HG02763 (cell line): ENCODE measurements around the gene CNTN3.

Source experiments
- ATAC-seq: cut with Tn5 transposase; IDR thresholded peaks from one replicate; pipeline ENCODE4 v1.9.1; 2021; ENCODE audit warnings: mild to moderate bottlenecking, moderate library complexity; ENCODE audit not compliant: unreplicated experiment

CNTN3 gene

DNA sequence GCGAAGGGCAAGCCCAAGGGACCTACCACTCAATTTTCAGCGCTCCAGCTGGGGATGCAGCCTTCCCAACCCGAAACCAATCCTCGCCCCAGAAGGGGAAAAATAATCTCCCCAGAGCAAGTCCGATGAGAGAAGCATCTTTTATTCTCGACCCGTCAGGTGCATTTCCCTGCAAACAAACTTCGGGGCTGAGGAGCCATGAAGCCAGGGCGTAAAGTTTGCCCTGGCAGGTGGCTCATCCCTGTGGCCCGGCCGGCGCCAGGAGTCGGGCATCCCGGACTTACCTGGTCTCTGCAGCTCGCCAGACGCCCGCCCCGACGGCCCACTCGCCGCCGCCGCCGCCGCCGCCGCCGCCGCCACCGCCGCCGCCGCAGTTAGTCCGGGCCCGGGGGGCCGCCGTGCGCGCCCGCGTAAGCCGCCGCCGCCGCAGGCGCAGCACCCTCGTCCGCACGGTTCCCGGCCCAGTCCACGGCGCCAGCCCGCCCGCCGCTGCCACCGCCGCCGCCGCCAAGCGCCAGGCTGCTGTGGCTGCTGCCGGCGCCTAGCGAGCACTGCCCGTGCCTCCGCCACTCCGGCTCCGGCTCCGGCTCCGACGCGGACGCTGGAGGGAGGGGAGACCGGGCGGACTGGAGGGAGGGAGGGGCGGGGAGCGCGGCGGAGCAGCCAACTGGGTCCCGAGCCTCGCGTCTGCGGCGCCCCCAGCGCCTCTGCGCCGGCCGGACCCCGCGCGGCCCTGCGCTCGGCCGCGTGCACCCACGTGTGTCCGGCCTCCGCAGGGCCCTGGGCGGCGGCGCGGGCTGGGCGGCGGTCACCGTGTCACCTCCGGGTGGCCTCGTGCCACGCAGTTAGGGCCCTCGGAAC, at the start of gene CNTN3:
TSS of gene CNTN3 (minus strand) at position 553 of the 861 bp plus-strand sequence. CDS start 93,547 bp downstream, outside the sequence.
- ATAC-seq: no peak

DNA sequence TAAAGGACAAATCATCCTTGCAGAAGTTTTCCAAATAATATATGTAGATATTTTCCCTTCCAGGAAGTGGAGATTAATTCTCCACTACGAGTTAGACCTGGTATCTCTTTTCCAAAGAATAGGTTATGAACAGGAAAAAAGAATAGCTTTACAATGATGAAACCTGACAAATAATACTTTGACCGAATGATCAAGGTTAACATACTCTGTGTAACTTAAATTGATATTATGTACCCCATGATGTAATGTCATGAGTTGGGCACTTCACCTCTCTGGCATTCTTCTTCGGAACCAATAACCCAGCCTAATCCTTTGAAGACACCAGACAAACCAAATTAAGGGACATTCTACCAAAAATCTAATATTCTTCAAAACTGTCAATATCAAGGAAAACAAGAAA, 48.7 kb upstream of the CNTN3 start:
- ATAC-seq: no peak

DNA sequence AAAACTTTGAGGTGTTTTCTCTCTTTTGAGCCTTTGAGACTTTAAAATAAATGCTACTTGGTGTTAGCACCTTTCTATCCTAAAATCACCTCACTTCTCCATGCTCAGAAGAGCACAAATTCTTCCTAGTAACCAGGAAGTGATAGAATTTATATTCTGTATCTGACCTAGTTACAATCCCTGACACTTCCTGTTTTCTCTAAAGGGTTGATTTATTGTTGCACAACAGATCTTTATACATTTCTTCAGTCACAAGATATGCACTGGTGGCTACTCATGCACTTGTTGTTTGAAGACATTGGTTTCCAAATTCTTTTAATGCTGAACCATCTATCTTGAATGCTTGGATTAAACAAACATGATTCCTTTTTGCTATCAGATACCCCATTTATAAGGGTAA, 47.2 kb upstream of the CNTN3 start:
- no peak for ATAC-seq

DNA sequence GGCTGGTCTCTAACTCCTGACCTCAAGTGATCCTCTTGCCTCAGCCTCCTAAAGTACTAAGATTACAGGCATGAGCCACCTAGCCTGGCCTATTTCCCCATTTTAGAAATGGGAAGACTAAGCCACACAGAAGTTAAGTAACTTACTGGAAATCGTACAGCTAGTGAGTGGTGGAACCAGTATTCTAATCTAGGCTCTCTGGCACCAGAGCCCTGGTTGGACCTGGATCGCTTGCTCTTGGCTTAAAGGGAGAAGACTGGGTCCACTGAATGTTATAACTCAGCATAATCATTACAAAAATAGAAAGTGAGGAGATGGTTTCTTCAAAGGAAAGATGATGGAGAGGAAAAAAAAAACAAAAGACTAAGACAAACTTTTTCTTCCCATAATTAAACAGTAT, 37.4 kb upstream of the CNTN3 start:
- ATAC-seq: no peak

DNA sequence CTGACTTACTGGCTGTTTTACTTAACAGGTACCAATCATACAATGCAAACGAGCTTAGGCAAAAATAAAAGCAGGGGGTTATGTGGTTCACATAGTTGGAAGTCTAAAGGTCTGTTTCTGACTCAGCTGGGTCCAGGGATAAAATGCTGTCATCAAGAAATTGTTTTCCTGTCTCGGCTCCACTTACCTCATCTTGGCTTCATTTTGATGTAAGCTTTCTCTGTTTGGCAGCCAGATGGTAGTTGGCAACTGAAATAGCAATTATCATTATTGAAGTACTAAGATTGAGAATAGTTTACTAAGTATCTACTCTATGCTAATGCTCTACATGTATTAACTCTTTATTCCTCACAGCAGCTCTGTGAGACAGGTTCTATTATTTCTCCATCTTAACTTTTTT, 36.8 kb upstream of the CNTN3 start:
- ATAC-seq: no peak

DNA sequence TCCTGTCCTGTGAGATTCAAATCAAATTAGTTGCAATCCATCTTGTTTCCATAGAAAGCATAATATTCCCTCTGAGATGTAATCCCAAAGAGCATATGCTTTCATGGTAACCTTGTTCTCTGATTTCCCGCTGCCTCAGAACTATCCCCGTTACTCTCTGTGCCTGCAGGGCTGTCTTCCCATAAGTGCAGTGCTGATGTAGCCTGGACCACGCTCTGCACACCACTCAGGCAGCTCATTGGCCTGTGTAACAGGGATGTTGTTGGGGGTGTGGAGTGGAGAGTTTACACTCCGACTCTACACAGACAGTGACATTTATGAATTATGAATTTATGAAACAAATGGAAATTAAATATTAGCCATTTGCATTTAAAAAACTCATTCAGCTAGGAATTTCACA, 33.6 kb upstream of the CNTN3 start:
- no peak for ATAC-seq

DNA sequence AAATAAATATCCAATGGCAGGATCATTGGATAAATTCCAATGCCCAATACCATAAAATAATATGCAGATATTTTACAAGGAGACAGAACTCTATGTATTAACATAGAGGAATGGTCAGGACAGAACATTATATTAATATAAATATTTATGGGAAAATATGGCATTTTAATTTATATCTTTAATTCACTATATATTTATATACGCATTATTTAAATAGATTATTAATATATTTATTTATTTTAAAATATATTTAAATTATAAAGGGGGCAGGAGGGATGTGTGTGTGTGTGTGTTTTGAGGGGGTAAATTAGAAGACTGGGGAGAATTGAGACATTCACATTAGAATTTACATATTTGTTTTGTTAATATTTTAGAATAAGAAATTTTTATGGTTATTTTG, 31.6 kb upstream of the CNTN3 start:
- ATAC-seq: no peak

DNA sequence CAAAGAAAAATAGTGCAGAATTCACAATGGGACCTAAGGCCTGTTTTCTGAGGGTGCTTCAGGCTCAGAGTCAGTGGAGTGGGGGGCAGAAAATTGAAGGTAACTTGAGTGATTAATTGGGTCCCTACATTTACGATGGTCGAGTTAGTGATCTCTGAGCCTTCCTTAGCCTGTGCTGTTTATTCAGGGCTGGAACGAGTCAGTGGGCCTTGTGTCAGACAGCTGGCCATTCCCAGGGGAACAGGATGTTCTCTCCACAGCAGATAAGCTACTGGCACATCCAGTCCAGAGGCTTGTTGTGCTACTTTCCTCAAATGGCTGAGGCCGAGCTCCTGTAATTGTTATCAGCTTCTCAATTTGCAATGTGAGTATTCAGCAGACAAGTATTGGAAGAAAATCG, 29.2 kb upstream of the CNTN3 start:
- no peak for ATAC-seq

DNA sequence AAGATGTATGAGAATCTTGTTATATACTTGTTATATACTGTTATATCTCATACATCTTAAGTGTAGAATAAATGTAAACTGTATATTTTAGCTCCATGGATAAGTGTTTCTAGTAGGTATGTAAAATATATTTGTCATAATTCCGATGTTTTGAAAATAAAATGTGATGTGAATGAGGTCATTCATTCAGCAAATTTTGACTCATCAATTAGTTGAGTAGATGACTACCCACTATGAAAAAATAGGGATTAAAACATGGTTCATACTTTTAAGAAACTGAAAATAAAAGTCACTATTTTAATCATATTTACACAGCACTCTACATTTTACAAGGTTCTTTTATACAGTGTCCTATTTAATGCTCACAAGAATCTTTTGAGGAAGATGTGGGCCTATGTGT, 28.4 kb upstream of the CNTN3 start:
- ATAC-seq: no peak

DNA sequence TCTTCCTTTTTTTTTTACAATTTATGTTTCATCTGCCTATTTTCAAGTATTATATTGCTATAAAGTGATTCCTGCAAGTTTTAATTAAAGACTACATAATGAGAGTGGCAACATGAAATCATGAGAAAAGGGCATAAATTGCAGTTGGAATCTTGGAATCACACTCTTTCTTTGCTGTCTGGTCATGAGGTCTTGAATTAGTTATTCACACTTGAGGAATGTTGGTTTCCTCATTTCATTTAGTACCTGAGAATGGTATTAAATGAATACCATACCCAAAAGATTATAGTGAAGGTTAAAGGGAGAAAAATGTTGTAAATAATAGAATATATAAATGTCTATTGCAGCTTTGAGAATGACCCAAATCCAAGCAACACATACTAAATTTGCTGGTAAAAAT, 25.8 kb upstream of the CNTN3 start:
- no peak for ATAC-seq

DNA sequence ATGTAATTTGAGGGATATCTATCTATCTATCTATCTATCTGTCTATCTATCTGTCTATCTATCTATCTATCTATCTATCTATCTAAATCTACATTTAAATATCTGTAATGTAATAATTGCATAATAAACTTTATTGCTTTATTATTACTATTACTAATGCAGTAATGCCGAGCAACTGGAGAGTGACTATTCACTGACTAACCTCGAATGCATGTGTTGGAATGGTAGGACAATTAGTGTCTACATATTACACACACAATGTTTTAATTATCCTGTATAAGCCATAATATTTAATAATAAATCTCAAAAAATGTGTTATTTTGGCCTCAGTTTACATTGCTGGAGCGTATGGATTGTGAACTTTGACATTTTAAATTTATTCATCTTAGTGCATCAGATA, 25.2 kb upstream of the CNTN3 start:
- no peak for ATAC-seq

DNA sequence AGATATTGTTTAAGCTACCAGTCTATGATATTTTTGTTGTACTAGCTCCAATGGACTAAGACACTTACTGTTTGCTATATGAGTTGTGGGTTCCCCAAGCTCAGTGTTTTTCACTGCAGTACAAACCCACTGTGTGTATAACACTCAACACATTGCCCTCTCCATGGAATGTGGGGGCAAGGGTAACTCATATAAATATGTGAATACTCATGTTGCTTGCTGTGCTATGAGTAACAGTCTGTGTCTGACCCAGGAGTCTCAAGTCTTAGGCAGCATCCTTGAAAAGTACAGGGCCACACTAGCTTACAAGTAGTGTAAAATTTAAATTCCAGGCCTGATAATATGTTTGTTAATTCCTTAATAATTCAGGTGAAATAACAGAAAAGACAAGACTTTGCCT, 22.5 kb upstream of the CNTN3 start:
- ATAC-seq: no peak

DNA sequence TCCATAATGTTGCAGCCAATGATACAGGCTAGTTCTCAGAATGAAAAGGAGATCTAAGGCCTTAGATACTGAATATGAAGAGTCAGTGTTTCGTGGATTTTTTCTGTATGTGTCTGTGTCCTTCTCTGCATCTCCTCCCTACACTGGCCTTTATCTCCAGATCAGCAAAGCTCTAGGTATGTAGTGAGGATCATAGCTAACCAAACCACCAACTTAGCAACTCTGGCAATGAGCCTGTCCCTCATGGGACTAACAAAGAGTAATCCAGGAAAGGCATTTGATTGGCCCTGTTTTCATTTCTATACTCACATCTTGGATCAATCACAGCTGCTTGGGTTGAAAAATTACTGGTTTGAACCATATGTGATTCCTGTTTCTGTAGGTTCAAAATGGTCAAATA, 18.6 kb upstream of the CNTN3 start:
- no peak for ATAC-seq

DNA sequence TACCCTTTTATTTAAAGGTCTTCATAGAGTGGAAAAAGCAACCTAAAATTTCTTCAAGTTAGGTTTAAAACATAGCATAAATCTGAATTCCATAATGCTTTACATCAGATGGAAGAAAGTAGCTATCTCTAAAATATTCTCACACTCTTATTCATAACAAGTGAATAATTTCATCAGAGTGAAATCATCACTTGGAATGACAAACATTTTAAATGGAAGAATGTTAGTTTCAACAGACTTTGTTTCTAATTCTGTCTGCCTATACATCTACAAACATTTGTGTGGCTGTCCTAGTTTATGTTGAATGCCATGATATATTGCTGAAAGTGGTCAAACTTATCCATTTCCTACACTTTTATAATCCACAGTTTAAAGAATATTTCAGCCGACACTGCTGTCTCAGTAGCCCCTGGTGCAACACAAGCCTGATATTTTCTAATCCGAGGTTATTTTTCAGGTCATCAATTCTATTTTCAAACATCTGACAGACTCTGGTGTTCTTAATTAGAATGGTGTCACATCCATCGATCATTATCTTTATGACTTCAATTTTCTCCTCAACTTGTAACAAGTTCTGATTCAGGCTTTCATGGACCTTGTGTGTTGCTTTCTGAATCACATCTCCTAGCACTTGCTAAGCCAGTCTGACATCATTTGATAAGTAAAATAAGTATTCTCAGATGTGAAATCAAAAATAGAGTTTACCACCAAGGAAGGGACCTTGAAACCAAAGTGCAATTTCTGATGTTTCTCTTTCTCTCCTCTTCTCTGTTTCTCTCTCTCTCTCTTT, 17.1 kb upstream of the CNTN3 start:
- no peak for ATAC-seq

DNA sequence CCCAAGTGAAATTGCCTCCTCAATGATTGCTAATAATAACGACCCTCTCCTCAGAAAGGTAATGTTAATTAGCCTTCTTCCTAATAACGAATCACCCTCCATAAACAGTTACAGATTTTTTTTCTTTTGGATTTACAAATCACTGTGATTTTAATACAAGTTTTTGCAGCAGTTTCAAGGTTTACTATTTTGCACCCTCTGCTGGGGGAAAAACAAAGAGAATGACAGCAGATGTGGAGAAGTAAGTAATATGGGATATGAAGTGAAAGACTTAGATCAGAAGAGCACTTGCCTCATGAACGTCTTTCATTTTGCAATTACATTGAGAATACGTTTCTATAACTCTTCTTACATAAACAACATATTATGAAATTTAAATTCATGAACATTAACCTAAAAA, 16.1 kb upstream of the CNTN3 start:
- no peak for ATAC-seq

DNA sequence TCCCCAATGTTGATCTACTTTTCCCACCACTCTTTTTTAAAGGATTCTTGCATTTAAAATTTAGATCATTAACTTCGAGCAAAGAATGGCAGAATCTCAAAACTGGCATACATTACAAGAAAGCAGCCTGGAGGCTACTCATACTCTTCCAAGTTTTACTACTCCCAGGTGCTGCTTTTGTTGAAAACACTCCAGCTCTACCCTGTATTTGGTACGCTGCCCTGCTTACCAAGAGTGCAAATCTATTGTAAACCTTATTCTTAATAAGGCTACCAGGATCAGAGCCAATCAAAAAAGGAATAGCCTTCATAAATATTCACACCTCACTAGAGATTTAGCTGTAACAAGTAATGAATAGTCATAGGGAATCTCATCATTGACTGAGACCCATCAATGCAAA, 11.6 kb upstream of the CNTN3 start:
- no peak for ATAC-seq

DNA sequence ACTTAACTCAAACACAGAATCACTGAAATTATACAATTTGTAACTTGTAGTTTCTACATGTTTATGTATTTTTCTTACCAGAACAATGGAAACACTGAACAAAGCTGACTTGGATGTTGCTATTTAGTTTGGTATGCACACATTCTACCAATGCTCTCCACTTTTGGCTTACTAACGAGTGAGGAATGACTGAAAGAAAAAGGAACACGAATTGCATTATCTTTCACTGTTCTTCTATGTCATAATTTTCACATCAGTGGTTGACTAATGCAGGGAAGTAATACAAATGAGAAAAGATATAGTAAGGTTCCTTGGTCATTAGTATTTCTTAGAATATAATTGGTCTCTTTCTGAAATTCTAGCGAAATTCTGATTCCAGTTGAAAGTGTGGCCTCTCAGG, 9.8 kb upstream of the CNTN3 start:
- ATAC-seq: no peak

DNA sequence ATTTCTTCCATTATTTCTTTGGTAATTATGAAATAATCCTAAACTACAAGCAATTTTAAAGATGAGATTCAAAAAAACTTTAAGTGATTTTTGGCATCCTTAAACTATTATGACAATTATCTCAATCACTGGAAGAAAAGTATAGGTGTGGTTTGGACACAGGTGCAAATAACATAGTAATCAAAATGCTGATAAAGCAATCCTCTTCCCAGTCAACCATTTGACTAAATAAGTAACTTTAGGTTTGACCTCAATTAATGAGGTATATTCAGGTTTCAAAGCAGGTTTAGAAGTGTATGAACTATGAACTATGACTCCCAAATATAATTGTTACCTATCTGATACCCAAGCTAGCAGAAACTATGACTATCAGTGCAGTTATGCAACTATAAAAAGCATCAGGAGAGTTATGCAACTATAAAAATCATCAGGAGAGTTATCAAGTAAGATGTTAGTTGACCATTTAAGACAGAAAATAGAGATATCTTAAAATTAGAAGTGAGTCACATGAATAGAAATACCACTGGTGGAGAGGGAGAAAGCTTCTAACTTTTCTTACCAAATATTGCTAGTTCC, 8.9 kb upstream of the CNTN3 start:
- no peak for ATAC-seq

DNA sequence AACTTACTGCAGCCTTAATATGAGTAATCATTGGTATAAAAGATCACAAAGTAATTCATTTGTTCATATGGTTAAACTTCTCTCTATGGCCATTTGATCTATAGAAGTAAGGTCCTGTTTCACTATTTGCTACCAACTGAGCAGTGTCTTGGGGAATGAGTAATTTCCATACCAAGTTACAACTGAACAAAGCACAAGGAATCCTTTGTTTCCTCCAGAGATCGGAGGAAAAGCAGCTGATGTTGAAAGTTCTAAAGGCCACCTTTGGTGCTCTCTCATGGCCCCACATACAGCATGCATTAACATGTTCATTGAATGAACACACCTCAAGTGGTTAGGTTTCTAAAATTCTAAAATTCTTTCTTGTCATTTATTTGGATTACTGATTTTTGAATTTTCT, 7.1 kb upstream of the CNTN3 start:
- ATAC-seq: no peak

DNA sequence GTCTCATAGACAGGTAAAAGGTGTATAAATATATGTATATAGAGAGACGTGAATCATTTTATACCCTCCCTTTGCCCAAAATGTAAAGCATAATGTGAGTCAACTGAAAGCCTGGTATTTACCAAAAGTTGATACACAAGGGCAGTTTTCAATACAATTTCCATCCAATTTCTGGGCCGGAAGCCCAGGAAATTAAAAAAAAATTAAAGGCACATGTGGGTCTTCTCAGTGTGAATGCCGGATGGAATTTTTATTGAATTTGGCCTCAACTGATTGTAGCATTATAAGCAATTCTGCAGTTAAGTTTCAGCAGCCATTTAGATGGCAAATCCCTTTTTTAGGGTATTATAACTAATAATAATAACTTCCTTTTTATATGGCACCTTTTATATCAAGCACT, 3.3 kb upstream of the CNTN3 start:
- ATAC-seq: no peak

DNA sequence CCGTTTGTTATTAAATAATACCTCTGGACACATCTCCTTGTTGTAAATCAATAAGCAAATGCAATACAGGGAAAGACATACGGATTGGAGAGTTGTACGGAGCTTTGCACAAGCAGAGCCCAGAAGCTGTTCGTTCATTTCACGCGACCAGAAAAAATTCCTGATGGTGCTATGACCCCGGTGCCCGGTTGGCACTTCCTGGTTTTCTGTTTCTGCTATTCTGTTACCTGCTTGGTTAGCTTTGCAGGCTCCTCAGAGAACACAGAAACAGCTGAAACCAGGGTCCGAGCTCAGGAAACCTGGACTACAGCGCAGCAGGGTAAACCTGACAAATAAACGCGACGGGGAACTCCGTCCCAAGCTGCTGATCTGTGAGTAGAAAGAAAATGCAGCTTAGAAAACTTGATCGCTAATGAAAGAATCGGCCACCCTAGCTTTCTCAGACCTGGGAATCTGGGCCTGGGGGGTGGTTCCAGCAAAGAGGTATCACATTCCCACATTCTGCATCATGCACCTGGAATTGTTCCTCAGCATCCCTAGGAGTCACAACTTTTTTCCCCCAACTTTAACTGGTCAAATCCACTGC, 845 bp downstream of the CNTN3 start:
- ATAC-seq: no peak

DNA sequence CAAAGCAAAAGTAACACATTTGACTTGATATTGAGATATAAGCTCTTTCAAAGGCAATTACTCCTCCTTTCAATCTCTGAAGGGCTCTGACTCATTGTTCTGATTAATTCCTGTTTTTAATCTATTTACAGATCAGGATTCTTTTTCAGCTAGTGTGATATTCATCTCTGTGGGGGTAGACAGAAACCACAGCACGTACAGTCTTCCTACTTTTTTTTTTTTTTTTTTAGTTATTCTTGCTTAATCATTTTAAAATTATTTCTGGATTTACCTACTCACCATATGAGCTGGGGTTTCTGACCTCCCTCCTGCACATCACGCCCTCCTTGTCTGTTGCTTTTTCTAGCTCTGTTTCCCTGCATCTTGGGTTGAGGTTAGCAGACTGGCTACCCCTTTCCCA, 1.4 kb downstream of the CNTN3 start:
- no peak for ATAC-seq
